ENCODE measurements around the gene SULT6B1.
"Not testable (repeated sequence)": the region's sequence is repeated elsewhere in the genome, so short reads cannot be mapped to it uniquely, and the experiment has no call there.

SULT6B1 gene

GRCh38 chr2:37188570-37188969 is at the start of gene SULT6B1:
Gene SULT6B1 (minus strand): TSS chr2:37188670. CDS start chr2:37188640, 30 bp downstream.
- no peak for DNase-seq (ENCODE audit: low read depth)

GRCh38 chr2:37232131-37232933 is 43.9 kb upstream of the SULT6B1 start:
- DNase-seq (ENCODE audit: low read depth) = no peak

GRCh38 chr2:37231241-37232130 is 43.0 kb upstream of the SULT6B1 start, which contains the start of the genes CEBPZ and NDUFAF7:
Gene CEBPZ (minus strand): TSS chr2:37231596. CDS start chr2:37231567, 29 bp downstream.
Gene NDUFAF7 (plus strand): TSS chr2:37231658. CDS start chr2:37231706, 48 bp downstream.
- peak; percentile 86 for DNase-seq (ENCODE audit: low read depth)

GRCh38 chr2:37230581-37230980 is 42.1 kb upstream of the SULT6B1 start:
- no peak for DNase-seq (ENCODE audit: low read depth)

- no peak for DNase-seq (ENCODE audit: low read depth)
These were observed 40.3 kb upstream of the SULT6B1 start for GRCh38 chr2:37228788-37229187.

- no peak for DNase-seq (ENCODE audit: low read depth)
These were observed 38.4 kb upstream of the SULT6B1 start for GRCh38 chr2:37226863-37227262.

GRCh38 chr2:37225129-37225528 is 36.7 kb upstream of the SULT6B1 start:
- DNase-seq (ENCODE audit: low read depth) = not testable (repeated sequence)

GRCh38 chr2:37224063-37224462 is 35.6 kb upstream of the SULT6B1 start:
- DNase-seq (ENCODE audit: low read depth) = no peak

- no peak for DNase-seq (ENCODE audit: low read depth)
These were observed 34.7 kb upstream of the SULT6B1 start for GRCh38 chr2:37223131-37223530.

GRCh38 chr2:37219046-37219445 is 30.6 kb upstream of the SULT6B1 start:
- DNase-seq (ENCODE audit: low read depth) = no peak

- no peak for DNase-seq (ENCODE audit: low read depth)
These were observed 26.8 kb upstream of the SULT6B1 start for GRCh38 chr2:37215250-37215649.

GRCh38 chr2:37211939-37212338 is 23.5 kb upstream of the SULT6B1 start:
- DNase-seq (ENCODE audit: low read depth) = no peak

GRCh38 chr2:37211212-37211611 is 22.7 kb upstream of the SULT6B1 start:
- DNase-seq (ENCODE audit: low read depth) = no peak

- not testable (repeated sequence) for DNase-seq (ENCODE audit: low read depth)
These were observed 18.3 kb upstream of the SULT6B1 start for GRCh38 chr2:37206760-37207159.

- no peak for DNase-seq (ENCODE audit: low read depth)
These were observed 17.3 kb upstream of the SULT6B1 start for GRCh38 chr2:37205689-37206341.

- DNase-seq (ENCODE audit: low read depth) = not testable (repeated sequence)
These were observed 16.7 kb upstream of the SULT6B1 start for GRCh38 chr2:37205071-37205661.

GRCh38 chr2:37203708-37204107 is 15.2 kb upstream of the SULT6B1 start:
- no peak for DNase-seq (ENCODE audit: low read depth)

GRCh38 chr2:37201766-37202165 is 13.3 kb upstream of the SULT6B1 start:
- peak; percentile 33 for DNase-seq (ENCODE audit: low read depth)

GRCh38 chr2:37201208-37201607 is 12.7 kb upstream of the SULT6B1 start:
- DNase-seq (ENCODE audit: low read depth) = no peak

GRCh38 chr2:37198681-37199065 is 10.2 kb upstream of the SULT6B1 start:
- no peak for DNase-seq (ENCODE audit: low read depth)

- DNase-seq (ENCODE audit: low read depth) = peak; percentile 83
These were observed 8.1 kb upstream of the SULT6B1 start, which contains the start of gene CEBPZOS for GRCh38 chr2:37196320-37197195. Gene CEBPZOS (plus strand): TSS chr2:37196496. CDS start chr2:37199705, 3,209 bp downstream.

All from activated T-cell treated with anti-CD3 and anti-CD28 coated beads for 48 hours (primary cell).